ENCODE results near the gene RPN2. TPM values are rescaled to one million over a fixed set of nuclear protein-coding genes. Genes with fewer than 3 reads are reported as not detected.

Gene RPN2
- total and polyA plus RNA-seq, 2 of the 13 experiments (the other 11 are each of a cell fraction or from before 2014, with no cell fraction given): 587 to 1,818 TPM

GRCh38 chr20:37262505-37262904, 83.4 kb downstream of the RPN2 start:
- H3K79me2 ChIP-seq (ENCODE audit: insufficient read depth, low read length): no peaks in the 10 kb centered on the region
- H3K9me3 ChIP-seq (ENCODE audit: low read length): no peaks in the 10 kb centered on the region
- H3K36me3 ChIP-seq (replicated peaks in 1 of 2; ENCODE audit: control insufficient read depth in 1 of 2, insufficient read depth in 2 of 2, low read length in 2 of 2): no peaks in the 10 kb centered on the region
- no peak for ATAC-seq
- H2AFZ ChIP-seq (ENCODE audit: low read length): no peak overlapping the region
- no peak overlapping the region for H3K9ac ChIP-seq (ENCODE audit: insufficient read depth, low read depth, low read length)
- intact Hi-C loops (cut with micrococcal nuclease; ENCODE audit: unreplicated experiment): no loop called here
- WGBS (ENCODE audit: low lambda C conversion rate): 45% methylated on average over 8 of the region's 8 CpGs
- H3K4me2 ChIP-seq (ENCODE audit: low read depth, low read length): no peak overlapping the region
- no peak overlapping the region for H3K27ac ChIP-seq (ENCODE audit: extremely low read length, insufficient read depth, low read length)
- no peaks in the 10 kb centered on the region for H4K20me1 ChIP-seq (ENCODE audit: insufficient read depth, low read length)
- no peak for DNase-seq (ENCODE audit: low spot score)
- H3K4me1 ChIP-seq (ENCODE audit: insufficient read depth, low read length): peaks cover 8% of the 10 kb centered on the region
- FAIRE-seq: no peak
- in situ Hi-C loops (cut with HindIII; ENCODE audit: extremely low pct_ligation_motif_present, low pct_unique_long_range_greater_than_20kb): no loop called here
- ChIA-PET POLR2A (interaction anchor here (0.9 kb wide), 1 partner anchor 271 kb away, joined by 3 read pairs; no protein-coding TSS in a partner anchor), CTCF (ENCODE audit: low intra/inter-chr PET ratio, low total read pairs) (no interaction called here)
- TF ChIP-seq ZNF547 (CRISPR knock-in tag; IDR thresholded peaks at IDR 0.05): no peak
- TF ChIP-seq SMARCE1 (IDR thresholded peaks at IDR 0.05; ENCODE audit: borderline replicate concordance): no peak
- TF ChIP-seq KDM2A (CRISPR knock-in tag; IDR thresholded peaks at IDR 0.05; ENCODE audit: borderline replicate concordance, low read depth): no peak
- no peak for TF ChIP-seq GLMP (CRISPR knock-in tag; IDR thresholded peaks at IDR 0.05; ENCODE audit: borderline replicate concordance)
- TF ChIP-seq, protein P1, sequence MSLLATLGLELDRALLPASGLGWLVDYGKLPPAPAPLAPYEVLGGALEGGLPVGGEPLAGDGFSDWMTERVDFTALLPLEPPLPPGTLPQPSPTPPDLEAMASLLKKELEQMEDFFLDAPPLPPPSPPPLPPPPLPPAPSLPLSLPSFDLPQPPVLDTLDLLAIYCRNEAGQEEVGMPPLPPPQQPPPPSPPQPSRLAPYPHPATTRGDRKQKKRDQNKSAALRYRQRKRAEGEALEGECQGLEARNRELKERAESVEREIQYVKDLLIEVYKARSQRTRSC (CRISPR knock-in tag; IDR thresholded peaks at IDR 0.05; ENCODE audit: low read depth): no peak
- no peak for TF ChIP-seq GTF2F1 (IDR thresholded peaks at IDR 0.05; ENCODE audit: low read length)
- H3K4me3 ChIP-seq (replicated peaks in 1 of 3; ENCODE audit: insufficient read depth in 1 of 3, low read depth in 2 of 3, low read length in 3 of 3): no peak overlapping the region
- H3K27me3 ChIP-seq (ENCODE audit: control insufficient read depth in 1 of 2, insufficient read depth in 2 of 2, low read length in 2 of 2): peaks cover 12 to 69% of the 10 kb centered on the region in 2 experiments; a peak in 4 of 5 replicates
- no TSS peak for BruUV-seq (replicated peaks)

- no peak overlapping the region for H3K4me3 ChIP-seq (replicated peaks in 1 of 3; ENCODE audit: insufficient read depth in 1 of 3, low read depth in 2 of 3, low read length in 3 of 3)
- no TSS peak for BruUV-seq (replicated peaks)
- WGBS (ENCODE audit: low lambda C conversion rate): 41% methylated on average over 6 of the region's 6 CpGs
- peaks cover 10 to 59% of the 10 kb centered on the region in 2 experiments for H3K27me3 ChIP-seq (ENCODE audit: control insufficient read depth in 1 of 2, insufficient read depth in 2 of 2, low read length in 2 of 2)
- no peak overlapping the region for H3K4me2 ChIP-seq (ENCODE audit: low read depth, low read length)
- POLR2A ChIA-PET: no interaction called here
- no peak overlapping the region for H2AFZ ChIP-seq (ENCODE audit: low read length)
- CTCF ChIA-PET (ENCODE audit: low intra/inter-chr PET ratio, low total read pairs): no interaction called here
- no peaks in the 10 kb centered on the region for H4K20me1 ChIP-seq (ENCODE audit: insufficient read depth, low read length)
- ATAC-seq: no peak
- no peaks in the 10 kb centered on the region for H3K9me3 ChIP-seq (ENCODE audit: low read length)
- in situ Hi-C loops (cut with HindIII; ENCODE audit: extremely low pct_ligation_motif_present, low pct_unique_long_range_greater_than_20kb): no loop called here
- H3K27ac ChIP-seq (ENCODE audit: extremely low read length, insufficient read depth, low read length): no peak overlapping the region
- H3K36me3 ChIP-seq (replicated peaks in 1 of 2; ENCODE audit: control insufficient read depth in 1 of 2, insufficient read depth in 2 of 2, low read length in 2 of 2): no peaks in the 10 kb centered on the region
- H3K79me2 ChIP-seq (ENCODE audit: insufficient read depth, low read length): no peaks in the 10 kb centered on the region
- no peak overlapping the region for H3K9ac ChIP-seq (ENCODE audit: insufficient read depth, low read depth, low read length)
- DNase-seq (ENCODE audit: low spot score): no peak
- intact Hi-C loops (cut with micrococcal nuclease; ENCODE audit: unreplicated experiment): no loop called here
- FAIRE-seq: no peak
- H3K4me1 ChIP-seq (ENCODE audit: insufficient read depth, low read length): peaks cover 17% of the 10 kb centered on the region
- no peak for TF ChIP-seq IKZF4 (CRISPR knock-in tag; IDR thresholded peaks at IDR 0.05; ENCODE audit: borderline replicate concordance, low read depth, not compliant biosample characterization)
- no peak for TF ChIP-seq ZNF775 (CRISPR knock-in tag; IDR thresholded peaks at IDR 0.05; ENCODE audit: borderline replicate concordance)
- TF ChIP-seq HDAC1 (CRISPR knock-in tag; IDR thresholded peaks at IDR 0.05): no peak
- TF ChIP-seq MXD1 (CRISPR knock-in tag; IDR thresholded peaks at IDR 0.05): no peak
- TF ChIP-seq BHLHE40 (IDR thresholded peaks at IDR 0.05; ENCODE audit: low read length): no peak
- TF ChIP-seq, protein P2, sequence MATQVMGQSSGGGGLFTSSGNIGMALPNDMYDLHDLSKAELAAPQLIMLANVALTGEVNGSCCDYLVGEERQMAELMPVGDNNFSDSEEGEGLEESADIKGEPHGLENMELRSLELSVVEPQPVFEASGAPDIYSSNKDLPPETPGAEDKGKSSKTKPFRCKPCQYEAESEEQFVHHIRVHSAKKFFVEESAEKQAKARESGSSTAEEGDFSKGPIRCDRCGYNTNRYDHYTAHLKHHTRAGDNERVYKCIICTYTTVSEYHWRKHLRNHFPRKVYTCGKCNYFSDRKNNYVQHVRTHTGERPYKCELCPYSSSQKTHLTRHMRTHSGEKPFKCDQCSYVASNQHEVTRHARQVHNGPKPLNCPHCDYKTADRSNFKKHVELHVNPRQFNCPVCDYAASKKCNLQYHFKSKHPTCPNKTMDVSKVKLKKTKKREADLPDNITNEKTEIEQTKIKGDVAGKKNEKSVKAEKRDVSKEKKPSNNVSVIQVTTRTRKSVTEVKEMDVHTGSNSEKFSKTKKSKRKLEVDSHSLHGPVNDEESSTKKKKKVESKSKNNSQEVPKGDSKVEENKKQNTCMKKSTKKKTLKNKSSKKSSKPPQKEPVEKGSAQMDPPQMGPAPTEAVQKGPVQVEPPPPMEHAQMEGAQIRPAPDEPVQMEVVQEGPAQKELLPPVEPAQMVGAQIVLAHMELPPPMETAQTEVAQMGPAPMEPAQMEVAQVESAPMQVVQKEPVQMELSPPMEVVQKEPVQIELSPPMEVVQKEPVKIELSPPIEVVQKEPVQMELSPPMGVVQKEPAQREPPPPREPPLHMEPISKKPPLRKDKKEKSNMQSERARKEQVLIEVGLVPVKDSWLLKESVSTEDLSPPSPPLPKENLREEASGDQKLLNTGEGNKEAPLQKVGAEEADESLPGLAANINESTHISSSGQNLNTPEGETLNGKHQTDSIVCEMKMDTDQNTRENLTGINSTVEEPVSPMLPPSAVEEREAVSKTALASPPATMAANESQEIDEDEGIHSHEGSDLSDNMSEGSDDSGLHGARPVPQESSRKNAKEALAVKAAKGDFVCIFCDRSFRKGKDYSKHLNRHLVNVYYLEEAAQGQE (IDR thresholded peaks at IDR 0.05; ENCODE audit: borderline replicate concordance in 1 of 2, low read depth in 1 of 2, low read length in 2 of 2): no peak
- no peak for TF ChIP-seq ZIK1 (CRISPR knock-in tag; IDR thresholded peaks at IDR 0.05; ENCODE audit: borderline replicate concordance, low read depth)
Measured at GRCh38 chr20:37263686-37264085, 84.6 kb downstream of the RPN2 start.

Data from HepG2 (cell line).